Measurements from ENCODE around the gene RERE. TPM values are rescaled to one million over a fixed set of nuclear protein-coding genes. Genes with fewer than 3 reads are reported as not detected.

RERE gene
- total and polyA plus RNA-seq, 12 donors: 46.5 to 163 (median 139) TPM

DNA sequence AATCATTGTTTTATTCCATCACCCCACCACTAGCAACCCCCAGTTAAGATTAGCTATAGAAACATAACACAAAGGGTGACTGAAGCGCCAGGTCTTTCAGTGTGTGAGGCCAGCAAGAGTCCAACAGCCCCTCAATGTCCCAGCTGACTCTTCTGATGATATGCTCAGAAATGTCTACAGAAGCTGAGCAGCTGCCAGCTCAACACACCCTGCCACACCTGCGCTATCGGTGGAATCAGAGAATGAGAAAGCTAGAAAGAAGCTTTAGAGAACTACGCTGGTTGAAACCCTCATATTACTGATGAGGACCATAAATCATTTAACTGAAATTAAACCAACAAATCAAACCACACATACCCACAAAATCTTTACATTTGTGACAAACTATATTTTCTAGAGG lies 383.3 kb downstream of the RERE start:
- Histone ChIP-seq H3K4me3 (no peak overlapping the region), H3K27ac (no peak overlapping the region), H3K27me3 (no peaks in the 10 kb centered on the region), H3K9me3 (no peaks in the 10 kb centered on the region), H3K36me3 (no peaks in the 10 kb centered on the region), H3K4me1 (peaks cover 0 to 45% (median 25%) of the 10 kb centered on the region in 9 donors)
- TF ChIP-seq, protein P1, sequence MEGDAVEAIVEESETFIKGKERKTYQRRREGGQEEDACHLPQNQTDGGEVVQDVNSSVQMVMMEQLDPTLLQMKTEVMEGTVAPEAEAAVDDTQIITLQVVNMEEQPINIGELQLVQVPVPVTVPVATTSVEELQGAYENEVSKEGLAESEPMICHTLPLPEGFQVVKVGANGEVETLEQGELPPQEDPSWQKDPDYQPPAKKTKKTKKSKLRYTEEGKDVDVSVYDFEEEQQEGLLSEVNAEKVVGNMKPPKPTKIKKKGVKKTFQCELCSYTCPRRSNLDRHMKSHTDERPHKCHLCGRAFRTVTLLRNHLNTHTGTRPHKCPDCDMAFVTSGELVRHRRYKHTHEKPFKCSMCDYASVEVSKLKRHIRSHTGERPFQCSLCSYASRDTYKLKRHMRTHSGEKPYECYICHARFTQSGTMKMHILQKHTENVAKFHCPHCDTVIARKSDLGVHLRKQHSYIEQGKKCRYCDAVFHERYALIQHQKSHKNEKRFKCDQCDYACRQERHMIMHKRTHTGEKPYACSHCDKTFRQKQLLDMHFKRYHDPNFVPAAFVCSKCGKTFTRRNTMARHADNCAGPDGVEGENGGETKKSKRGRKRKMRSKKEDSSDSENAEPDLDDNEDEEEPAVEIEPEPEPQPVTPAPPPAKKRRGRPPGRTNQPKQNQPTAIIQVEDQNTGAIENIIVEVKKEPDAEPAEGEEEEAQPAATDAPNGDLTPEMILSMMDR (IDR thresholded peaks at IDR 0.05): no peak
- intact Hi-C loops (cut with DNase I): no loop called here
- WGBS, 2 donors: 95 to 97% methylated on average over 4 of the region's 4 CpGs
- ATAC-seq (no peak), DNase-seq (no peak)

- WGBS, 2 donors: 76 to 79% methylated on average over 7 of the region's 7 CpGs
- DNase-seq (no peak), ATAC-seq (peak in 4 of 8 donors; percentile 13 to 76 (median 48))
- intact Hi-C loops (cut with DNase I): no loop called here
- H3K4me1 ChIP-seq: peaks cover 0 to 56% (median 19%) of the 10 kb centered on the region in 9 donors
- H3K27ac ChIP-seq: peak overlapping the region in 3 of 10 donors; percentile 5 to 16 (median 6)
- H3K36me3 ChIP-seq: no peaks in the 10 kb centered on the region
- no peaks in the 10 kb centered on the region for H3K9me3 ChIP-seq
- H3K4me3 ChIP-seq: no peak overlapping the region
- TF ChIP-seq, protein P1 (IDR thresholded peaks at IDR 0.05): no peak
- H3K27me3 ChIP-seq: no peaks in the 10 kb centered on the region
Measured at GRCh38 chr1:8431784-8432183, 385.7 kb downstream of the RERE start.

DNA sequence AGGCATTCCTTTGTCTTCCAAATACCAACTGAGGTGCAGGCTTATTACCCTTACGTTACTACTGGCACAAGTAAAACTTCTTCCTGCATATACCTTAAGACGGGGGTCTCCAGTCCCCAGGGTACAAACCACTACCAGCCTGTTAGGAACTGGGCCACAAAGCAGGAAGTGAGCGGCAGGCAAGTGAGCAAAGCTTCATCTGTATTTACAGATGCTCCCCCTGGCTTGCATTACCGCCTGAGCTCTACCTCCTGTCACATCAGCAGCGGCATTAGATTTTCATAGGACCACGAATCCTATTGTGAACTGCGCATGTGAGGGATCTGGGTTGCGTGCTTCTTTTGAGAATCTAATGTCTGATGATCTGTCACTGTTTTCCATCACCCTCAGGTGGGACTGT lies 386.4 kb downstream of the RERE start:
- no peak for DNase-seq
- Histone ChIP-seq H3K4me3 (no peak overlapping the region), H3K27ac (peak overlapping the region in 1 of 10 donors; percentile 24), H3K36me3 (no peaks in the 10 kb centered on the region), H3K4me1 (peaks cover 0 to 64% (median 27%) of the 10 kb centered on the region in 9 donors), H3K9me3 (no peaks in the 10 kb centered on the region), H3K27me3 (no peaks in the 10 kb centered on the region)
- TF ChIP-seq, protein P1 (IDR thresholded peaks at IDR 0.05): no peak
- no peak for ATAC-seq
- WGBS, 2 donors: 88 to 90% methylated on average over 8 of the region's 8 CpGs
- intact Hi-C loops (cut with DNase I): no loop called here

DNA sequence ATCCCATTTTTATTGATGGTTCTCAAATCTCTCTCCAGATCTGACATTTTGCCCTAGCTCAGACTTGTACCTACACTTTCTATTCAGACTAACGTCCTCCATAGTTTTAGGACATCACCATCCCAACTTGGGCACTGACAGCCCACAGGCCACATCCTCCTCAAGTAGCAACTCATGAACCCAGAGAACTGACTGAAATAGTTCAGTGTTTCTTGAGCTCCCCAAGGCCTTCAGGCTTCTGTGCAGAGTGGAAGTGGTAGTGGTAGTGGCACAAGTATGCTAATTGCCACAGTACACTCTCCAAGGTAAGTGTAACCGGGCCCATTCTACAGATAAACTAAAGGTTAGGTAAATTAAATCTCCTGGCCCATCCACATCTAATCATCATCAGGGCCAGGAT lies 387.0 kb downstream of the RERE start:
- peak overlapping the region in 1 of 10 donors; percentile 24 for H3K27ac ChIP-seq
- intact Hi-C loops (cut with DNase I): no loop called here
- no peak overlapping the region for H3K4me3 ChIP-seq
- ATAC-seq: no peak
- TF ChIP-seq, protein P1 (IDR thresholded peaks at IDR 0.05): no peak
- peaks cover 0 to 69% (median 32%) of the 10 kb centered on the region in 9 donors for H3K4me1 ChIP-seq
- H3K36me3 ChIP-seq: no peaks in the 10 kb centered on the region
- H3K27me3 ChIP-seq: no peaks in the 10 kb centered on the region
- H3K9me3 ChIP-seq: no peaks in the 10 kb centered on the region
- no peak for DNase-seq
- WGBS, 2 donors: 83 to 92% methylated on average over 2 of the region's 2 CpGs
